GM19438 (cell line): ENCODE results near the gene PPARG.
"Not testable (repeated sequence)": the region's sequence is repeated elsewhere in the genome, so short reads cannot be mapped to it uniquely, and the experiment has no call there.

Experiments
- ATAC-seq: cut with Tn5 transposase; IDR thresholded peaks from one replicate; pipeline ENCODE4 v1.9.1; 2021; ENCODE audit warnings: low read depth; ENCODE audit not compliant: unreplicated experiment

PPARG gene

DNA sequence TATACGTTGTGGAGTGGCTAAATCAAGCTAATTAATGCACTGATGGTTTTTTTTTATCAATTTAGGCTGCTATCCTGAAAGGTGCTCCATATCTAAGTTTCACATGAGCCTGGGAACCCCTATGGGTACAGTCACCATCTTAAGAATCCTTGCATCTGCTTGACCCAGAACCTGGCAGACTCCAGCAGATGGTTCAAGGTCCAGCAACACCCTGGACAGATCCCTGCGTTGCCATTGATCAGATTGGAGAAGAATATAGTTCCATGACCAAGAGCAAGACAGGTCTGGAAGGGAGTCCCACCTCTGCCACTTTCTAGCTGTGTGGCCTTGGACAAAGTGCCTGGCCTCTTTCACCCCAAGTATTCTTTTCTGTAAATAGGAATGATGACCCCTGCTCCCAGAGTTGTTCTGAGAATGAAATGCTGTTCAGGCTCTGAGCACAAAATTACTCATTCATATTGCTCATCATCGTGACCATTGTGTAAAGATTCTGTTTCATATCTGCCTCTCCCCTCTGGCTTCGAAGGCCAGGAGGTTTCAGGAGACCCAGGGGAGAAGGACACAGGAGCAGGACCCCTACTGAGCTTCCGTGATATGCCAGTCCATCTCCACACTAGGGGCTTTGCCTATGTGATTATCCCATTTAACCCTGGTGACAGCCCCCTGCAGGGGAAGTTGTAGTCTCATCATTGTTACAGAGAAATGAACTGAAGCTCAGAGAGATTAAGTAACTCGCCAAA, 165.4 kb downstream of the PPARG start:
- ATAC-seq: no peak

DNA sequence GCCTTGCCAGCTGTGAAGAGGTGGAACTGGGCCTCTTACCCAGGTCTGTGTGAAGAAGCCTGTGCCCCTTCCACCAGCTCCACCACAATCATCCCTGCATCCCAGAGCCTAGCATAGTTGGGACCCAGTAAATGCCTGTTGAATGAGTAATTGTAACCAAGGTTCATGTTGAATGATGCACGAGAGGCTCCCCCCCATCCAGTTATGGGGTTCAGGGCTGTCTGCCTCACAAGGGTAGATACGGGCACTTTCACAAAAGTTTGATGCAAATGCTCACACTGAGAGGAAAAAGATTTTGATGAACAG, 165.9 kb downstream of the PPARG start:
- ATAC-seq: no peak

DNA sequence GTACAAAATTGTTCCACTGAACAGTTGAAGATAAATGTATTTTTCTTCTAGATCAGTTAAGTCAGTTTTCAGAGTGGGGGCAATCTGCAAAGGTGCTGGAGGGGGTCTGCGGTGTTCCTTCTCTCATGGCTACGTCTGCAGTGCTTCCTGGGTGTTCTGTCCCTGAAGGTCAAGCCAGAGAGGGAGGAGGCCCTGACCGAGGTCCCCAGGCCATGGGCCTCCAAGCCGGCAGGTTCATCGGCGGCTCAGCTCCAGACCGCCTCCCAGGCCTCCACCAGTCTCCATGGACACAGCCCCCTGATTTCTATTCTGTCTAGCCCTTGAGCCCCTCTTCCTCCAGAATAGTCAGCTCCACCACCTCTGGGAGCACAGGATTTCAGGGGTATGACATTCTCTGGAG, 166.9 kb downstream of the PPARG start:
- no peak for ATAC-seq

DNA sequence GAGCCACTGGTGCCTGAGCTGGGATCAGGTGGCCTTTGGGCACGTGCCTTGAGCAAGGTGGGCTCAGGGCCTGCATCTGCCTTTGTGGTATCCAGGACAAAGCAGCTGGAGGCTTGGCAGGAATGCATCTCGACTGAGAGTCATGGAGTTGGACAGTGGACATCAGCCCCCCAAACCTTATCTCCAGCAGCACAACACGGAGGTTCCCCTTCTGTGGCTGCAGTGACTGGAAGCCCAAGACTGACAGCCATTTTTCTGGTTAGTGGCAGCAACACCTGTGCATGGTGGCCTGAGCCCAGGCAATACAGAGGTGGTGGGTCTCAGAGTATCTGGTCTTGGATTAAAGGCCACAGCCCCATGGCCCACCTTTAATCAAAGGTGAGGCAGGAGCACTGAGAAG, 167.6 kb downstream of the PPARG start:
- ATAC-seq: no peak

DNA sequence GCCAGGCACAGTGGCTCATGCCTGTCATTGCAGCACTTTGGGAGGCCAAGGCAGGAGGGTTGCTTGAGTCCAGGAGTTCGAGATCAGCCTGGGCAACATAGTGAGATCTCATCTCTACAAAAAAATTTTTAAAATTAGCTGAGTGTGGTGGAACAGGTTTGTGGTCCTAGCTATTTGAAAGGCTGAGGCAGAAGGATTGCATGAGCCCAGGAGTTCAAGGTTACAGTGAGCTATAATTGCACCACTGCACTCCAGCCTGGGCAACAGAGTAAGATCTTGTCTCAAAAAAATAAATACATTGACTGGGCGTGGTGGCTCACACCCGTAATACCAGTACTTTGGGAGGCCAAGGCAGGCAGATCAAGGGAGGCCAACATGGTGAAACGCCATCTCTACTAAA, 168.5 kb downstream of the PPARG start:
- ATAC-seq: not testable (repeated sequence)

DNA sequence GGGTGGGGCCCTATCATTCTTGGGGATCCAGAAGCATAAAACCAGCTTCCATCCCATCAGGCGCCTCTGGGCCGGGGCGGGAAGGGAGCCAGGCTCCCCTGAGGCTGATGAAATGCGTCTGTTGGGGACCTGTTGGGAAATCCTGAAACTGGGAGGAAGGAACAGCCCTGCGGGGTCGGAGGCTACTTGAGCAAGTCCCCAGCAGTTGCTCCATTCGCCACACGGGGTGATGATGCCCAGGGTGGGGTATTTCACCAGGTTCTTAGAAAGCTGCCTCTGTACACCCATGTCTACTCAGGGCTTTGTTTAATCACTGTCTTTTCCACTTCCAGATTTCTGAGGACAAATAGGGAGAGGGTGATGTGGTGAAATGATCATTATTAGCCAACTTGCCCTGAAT, 170.0 kb downstream of the PPARG start:
- ATAC-seq: no peak

DNA sequence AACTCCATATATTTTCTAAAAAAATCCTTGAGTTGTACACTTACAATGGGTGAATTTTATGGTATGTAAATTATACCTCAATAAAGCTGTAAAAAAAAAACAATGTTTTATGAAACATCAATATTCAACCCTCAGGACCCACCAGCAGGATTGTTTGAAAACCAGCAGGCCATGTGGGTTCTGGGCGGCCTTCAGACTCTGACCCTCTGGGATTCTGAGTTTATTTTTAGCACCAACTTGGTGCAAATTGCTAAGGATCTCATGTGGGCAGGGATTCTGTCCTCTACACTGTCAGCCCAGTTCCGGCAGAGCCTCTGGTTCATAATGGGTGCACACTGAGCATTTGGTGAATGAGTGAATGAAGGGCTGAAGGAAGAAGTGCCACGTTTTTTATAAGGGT, 171.3 kb downstream of the PPARG start:
- ATAC-seq: no peak

DNA sequence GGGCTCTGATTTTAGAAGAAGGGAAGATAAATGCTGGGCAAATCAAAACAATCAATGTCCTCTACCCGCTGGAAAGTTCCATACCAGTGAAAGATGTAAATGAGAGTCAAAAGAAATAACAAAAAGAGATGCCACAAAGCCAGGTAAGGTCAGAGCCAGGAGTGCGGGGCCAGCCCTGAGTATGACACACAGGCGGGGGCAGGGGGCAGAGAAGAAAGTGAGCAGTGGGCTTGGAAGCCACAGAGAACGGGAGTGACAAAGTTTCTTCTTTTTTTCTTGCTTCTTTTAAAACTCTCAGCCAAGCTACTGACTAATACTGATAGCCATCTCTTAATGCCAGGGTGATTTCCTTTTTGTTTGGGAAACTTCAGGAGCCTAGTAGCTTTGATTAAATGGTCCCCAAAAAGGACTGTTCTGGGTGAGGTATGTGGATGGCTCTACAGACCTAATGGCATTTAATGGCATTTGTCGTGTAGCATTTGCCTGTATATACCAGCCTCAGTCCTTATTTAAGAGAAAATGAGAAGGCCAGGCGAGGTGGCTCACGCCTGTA, 172.3 kb downstream of the PPARG start:
- no peak for ATAC-seq

DNA sequence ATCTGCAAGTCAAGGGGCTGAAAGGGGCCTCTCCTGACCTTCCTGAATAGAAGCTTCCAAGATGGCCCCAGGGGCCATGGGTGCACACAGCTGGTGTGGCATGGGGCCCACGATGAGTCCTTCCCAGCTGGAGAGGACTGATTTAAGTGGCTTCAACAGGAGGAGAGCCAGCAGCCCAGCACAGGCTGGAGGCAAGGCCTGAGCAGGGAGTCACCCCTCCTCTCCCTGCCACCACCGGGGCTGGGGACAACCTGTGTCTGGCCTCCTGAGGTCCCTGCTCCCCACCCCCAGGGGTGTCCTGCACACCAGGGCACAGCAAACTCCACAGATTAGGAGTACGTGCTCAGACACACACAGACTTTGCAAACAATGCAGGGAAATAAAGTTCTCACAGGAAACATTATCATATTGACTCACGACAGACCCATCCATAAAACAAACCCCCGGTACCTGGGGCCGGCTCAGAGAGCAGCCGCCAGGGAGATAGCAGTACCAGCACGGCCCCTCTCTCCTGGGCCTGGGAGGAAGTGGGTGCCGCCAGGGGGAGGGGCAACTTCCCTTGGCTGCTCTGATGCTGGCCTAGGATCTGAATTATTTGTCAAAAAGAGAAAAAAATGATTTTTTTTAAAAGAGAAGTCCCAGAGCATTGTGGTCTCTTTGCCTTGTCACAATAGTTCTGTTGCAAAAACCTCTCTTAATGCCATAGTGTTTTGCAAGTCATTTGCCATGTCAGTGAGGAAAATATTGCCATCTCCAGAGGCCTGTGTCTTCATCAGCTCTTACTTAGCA, 173.5 kb downstream of the PPARG start:
- no peak for ATAC-seq

DNA sequence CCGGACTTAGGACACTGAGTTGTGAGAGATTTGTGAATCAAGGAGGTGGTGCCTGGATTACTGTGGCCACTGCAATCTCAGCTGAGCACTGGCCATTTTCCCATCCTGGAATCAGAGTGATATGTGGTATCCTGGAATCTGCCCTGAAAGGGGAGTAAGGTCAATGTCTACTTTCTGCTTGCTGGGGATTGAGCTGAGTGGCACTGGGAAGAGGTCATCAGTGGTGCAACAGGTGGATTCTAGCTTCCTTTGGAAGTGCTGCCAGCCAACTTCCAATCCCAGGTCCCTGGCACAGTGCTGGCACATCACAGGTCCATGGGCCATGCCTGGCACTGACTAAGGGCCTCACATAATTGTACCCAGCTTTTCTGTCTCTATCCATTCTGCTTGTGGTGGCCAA, 174.8 kb downstream of the PPARG start:
- no peak for ATAC-seq

DNA sequence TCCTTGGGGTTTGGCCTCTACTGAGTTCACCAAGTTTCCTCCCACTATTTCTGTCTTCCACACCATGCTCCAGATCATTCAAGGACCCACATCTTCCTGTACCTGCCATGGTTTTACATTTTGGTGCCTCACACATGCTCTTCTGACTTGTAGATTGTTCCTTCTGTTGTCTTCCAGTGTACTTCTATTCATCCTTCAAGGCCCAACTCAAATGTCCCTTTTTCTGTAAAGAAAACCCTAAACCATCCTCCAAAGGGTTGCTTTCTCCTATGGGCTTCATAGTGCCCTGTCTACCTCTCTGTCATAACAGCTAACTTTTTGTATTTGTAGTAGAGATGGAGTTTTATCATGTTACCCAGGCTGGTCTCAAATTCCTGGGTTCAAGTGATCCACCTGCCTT, 175.3 kb downstream of the PPARG start:
- no peak for ATAC-seq

DNA sequence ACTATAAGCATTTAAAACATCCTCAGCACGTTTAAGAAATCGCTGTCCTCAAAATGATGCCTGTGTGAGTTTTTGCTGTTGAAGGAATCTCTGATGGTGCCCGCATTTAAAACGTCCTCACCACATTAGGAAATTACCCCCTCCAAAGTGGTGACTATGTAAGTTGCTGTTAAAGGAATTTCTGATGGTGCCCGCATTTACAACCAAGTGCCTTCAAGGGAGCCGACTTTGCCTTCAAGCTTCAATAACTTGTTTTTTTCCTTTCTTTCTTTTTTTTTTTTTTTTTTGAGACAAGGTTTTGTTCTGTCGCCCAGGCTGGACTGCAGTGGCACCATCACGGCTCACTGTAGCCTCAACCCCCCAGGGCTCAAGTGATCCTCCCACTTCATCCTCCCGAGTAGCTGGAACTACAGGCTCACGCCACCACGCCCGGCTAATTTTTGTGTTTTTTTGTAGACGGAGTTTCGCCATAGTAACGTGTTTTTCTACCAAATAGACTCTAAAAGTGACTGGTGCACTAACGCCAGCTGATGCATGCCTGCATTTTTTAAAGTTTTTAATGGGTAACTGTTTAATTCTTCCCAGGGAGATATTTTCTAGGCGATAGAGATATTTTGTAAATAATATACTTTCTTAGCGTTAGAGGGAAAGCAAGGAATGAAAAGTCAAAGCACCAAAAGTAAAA, 176.4 kb downstream of the PPARG start:
- no peak for ATAC-seq

DNA sequence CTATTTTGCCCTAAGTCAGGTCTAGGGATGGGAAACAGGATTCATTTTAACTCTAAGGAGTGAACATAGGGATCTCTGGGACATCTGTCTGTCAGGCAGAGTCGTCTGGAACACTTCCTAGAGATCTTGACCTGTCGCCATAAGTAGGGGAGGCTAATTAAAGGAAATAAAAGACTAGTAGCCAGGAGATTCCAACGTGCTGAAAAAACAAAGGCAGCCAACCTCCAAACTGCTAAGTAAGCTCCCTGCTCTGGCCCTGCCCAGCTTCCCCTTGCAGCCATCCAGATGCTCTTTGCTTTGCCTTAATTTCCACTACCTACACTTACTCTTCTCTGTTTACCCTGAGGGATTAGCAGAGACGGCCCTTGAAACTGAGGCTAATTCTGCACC, 177.0 kb downstream of the PPARG start:
- ATAC-seq: no peak

DNA sequence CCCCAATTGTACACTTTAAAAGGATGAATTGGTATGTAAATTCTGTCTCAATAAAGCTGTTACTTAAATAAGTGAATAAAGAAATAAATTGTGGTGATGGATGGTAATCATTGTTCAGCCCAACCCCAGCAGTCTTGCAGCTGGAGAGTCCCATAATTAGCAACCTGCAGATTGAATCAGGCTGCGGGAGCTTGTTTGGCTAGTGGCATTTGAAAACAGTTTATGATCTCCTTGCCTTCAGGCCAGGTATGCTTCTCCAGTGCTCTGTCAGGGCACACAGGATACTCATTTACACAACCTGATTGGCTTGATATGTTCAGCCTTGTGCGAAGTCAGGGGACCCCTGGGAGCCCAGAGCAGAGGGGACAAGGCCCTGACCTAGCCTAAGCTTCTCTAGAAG, 178.9 kb downstream of the PPARG start:
- ATAC-seq: no peak

DNA sequence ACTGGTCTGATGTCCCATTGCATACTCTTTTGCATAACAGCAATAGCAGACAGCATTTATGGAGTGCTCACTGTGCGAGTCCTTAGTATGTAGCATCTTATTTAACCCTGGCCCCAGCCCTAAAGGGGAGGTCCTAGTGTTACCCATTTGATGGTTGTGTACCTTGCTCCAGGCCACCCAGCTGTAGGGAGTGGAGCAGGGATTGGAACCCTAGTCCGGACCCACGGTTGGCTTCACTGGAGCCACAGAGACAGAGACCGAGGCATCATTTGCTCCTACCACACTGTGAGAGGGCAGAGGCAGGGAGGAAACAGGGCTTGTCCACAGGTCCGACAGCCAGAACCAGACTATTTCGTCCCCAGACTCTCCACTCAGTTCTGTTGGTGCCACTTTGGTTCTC, 179.4 kb downstream of the PPARG start:
- no peak for ATAC-seq

DNA sequence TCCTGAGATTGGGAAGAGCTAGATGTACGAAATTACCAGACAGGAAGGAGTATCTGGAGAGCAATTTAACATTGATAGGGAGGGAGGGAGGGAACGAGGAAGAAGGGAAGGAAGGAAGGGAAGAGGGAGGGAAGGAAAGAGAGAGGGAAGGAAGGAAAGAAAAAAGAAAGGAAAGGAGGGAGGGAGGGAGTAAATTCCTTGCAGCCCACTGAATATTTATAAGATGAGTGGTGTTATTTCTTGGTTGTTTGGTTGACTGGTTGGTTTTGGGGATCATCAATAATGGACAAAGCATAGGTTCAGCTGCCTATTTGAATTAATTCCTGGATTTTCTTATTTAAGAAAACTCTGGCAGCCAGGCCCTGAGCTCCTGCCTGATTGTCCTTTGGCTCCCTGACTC, 179.9 kb downstream of the PPARG start:
- ATAC-seq: no peak

DNA sequence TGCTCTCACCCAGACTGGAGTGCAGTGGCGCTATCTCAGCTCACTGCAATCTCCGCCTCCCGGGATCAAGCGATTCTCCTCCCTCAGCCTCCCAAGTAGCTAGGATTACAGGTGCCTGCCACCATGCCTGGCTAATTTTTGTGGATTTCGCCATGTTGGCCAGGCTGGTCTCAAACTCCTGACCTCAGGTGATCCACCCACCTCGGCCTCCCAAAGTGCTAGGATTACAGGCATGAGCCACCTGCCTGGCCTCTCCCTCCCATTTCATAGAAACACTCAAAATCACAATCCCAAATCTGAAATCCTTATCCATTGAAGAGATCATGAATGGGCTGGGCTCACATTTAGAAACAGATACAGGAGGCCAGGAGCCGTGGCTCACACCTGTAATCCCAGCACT, 180.4 kb downstream of the PPARG start:
- ATAC-seq: not testable (repeated sequence)

DNA sequence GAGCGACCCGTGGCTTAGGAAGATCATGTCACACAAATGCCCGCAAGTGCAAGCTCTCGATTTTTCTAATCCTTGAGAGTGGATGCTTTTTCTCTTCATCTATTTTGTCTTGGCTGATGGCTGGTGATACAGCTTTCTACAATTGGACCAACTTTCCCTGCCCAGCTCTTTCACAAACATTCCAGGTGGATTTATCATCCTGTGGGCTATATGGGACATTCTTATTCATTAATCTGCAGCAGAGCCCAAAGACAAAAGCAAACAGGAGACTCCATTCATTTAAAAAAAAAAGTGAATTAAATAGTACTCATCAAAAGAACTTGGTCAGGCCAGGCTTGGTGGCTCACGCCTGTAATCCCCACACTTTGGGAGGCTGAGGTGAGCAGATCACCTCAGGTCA, 181.2 kb downstream of the PPARG start:
- no peak for ATAC-seq

DNA sequence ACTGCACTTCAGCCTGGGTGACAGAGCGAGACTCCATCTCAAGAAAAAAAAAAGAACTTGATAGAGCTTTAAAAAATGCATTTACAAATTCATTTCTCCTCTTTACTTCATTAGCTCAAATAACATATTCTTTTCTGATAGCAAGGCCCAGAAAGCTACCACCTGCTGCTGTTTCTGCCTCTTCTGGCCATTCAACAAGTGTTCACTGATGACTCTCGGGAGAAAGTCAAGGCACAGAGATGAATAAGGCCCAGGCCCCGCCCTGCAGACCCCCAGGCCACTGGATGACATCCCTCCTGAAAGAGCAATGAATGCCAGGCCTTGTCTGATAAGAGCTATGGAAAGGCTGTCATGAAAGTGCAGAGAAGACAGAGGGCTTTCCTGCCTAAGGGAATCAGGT, 181.8 kb downstream of the PPARG start:
- ATAC-seq: no peak

DNA sequence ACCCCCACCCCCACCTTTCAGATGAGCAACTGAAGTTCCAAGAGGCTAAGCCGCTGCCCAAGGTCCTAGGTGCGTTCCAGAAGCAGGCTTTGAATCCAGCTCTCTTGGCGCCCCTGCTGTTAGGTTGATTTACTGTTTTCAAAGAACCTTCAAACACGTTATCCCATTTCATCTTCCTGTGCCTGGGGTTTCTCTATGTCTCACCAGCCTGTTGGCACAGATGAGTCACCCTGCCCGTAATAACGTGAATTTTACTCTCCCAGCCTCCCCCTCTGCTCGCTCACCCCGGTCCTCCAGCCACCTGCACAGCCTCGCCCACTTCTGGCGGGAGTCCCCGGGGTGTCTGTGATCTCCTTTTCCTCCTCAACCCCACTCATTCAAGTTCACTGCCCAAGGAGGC, 182.4 kb downstream of the PPARG start:
- ATAC-seq: no peak

DNA sequence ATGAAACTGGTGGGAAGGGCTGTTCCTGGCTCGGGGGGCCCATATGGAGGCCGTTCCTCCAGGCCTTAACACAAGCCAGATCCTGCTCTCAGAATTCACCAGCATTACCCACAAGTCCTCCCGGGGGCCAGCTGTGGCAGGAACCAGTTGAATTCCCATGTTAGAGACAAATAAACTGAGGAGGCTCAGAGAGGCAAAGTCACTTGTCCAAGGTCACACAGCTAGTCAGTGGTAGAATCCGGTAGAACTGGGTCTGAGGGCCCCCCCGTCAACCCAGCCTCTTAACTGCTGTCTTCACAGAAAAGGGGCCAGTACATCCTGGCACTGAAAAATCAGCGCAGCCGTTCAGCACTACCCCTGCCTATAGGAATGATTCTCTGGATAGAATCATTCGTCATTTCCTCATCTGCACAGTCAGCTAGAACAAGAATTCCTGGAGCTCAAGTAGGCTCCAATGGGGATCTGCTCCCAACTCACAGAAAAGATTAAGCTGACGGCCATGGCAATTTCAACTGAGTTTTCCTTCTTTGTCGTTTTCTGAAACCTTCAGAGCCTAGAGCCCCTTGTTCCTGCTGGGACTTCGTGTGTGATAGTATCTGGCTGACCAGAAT, 183.2 kb downstream of the PPARG start:
- no peak for ATAC-seq
